ENCODE data around the gene GEMIN7.

DNA sequence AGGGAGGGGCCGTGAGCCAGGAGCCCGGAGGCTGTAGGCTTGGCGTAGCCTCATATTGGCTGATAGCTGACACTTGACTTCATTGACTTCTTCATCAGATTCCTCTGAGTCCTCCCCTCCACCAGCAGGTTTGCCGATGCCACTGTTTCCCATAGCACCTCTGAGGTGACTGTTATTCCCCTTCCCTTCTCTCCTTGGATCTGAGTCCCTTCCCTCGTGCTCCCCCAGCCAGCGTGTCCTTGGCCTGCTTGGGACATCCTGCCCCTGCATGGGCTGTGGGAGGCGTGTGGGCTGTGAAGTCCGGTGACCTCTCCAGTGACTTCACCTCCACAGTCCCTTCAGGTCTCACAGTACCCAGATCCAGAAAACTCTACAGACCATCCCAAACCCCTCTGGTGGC is 22.7 kb downstream of the GEMIN7 start:
- TF ChIP-seq EZH2 (IDR thresholded peaks at IDR 0.05; ENCODE audit: low read depth) = no peak
- TF ChIP-seq, protein P1, sequence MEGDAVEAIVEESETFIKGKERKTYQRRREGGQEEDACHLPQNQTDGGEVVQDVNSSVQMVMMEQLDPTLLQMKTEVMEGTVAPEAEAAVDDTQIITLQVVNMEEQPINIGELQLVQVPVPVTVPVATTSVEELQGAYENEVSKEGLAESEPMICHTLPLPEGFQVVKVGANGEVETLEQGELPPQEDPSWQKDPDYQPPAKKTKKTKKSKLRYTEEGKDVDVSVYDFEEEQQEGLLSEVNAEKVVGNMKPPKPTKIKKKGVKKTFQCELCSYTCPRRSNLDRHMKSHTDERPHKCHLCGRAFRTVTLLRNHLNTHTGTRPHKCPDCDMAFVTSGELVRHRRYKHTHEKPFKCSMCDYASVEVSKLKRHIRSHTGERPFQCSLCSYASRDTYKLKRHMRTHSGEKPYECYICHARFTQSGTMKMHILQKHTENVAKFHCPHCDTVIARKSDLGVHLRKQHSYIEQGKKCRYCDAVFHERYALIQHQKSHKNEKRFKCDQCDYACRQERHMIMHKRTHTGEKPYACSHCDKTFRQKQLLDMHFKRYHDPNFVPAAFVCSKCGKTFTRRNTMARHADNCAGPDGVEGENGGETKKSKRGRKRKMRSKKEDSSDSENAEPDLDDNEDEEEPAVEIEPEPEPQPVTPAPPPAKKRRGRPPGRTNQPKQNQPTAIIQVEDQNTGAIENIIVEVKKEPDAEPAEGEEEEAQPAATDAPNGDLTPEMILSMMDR (conservative IDR thresholded peaks at IDR 0.05) = no peak
